ENCODE measurements around the gene SUPT5H.

Gene SUPT5H

DNA sequence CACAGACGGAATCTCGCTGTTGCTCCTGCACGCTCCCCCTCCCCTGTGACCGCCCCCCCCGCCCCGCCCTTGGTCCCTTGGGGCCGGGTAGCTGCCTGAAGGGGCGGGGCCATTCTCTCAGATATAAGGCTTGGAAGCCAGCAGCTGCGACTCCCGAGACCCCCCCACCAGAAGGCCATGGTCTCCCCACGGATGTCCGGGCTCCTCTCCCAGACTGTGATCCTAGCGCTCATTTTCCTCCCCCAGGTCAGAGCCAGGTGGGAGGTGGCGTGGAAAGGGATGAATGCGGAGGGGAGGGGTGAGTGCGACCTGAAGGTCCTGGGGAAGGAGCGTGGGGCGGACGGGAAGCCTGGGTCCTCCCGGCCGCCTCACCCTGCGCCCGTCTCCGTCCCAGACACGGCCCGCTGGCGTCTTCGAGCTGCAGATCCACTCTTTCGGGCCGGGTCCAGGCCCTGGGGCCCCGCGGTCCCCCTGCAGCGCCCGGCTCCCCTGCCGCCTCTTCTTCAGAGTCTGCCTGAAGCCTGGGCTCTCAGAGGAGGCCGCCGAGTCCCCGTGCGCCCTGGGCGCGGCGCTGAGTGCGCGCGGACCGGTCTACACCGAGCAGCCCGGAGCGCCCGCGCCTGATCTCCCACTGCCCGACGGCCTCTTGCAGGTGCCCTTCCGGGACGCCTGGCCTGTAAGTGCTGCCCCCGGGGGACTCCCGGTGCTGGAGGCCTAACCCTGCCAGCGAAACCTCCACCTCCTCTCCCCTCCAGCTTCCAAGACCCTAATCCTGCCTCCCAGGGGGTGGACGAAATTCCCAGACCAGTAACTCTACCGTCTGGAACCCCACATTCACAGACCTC lies 53.6 kb downstream of the SUPT5H start, which contains the start of gene DLL3:
DLL3 (plus strand) TSS at position 150 of the 845 bp plus-strand sequence; CDS start at position 178, 28 bp downstream.
- Histone ChIP-seq H3K36me3 (ENCODE audit: insufficient read depth, low read length) (no peaks in the 10 kb centered on the region), H3K9ac (ENCODE audit: low read depth, low read length) (peak within 1 kb of the TSS; percentile 65), H3K4me1 (ENCODE audit: insufficient read depth, low read length) (peaks cover 3% of the 10 kb centered on the region; the same call in 1 of the 2 replicates), H3K9me3 (ENCODE audit: control insufficient read depth, insufficient read depth, low read length) (no peaks in the 10 kb centered on the region)

DNA sequence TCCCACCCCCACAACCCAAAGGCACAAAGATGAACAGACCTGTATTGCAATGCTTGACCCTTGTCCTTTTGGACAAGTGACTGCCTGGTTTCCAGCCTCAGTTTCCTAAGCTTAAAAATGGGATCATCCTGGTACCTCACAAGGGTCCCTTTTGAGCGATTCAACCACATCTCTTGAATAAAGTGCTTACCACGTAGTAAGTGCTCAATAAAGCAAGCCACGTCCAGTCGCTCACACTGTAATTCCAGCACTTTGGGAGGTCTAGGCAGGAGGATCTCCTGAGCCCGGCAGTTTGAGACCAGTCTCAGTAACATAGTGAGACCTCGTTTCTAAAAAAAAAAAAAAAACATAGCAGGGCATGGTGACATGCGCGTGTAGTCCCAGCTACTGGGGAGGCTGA lies 54.5 kb downstream of the SUPT5H start:
- no peak overlapping the region for H3K9ac ChIP-seq (ENCODE audit: low read depth, low read length)
- no peaks in the 10 kb centered on the region for H3K36me3 ChIP-seq (ENCODE audit: insufficient read depth, low read length)
- H3K9me3 ChIP-seq (ENCODE audit: control insufficient read depth, insufficient read depth, low read length): no peaks in the 10 kb centered on the region
- H3K4me1 ChIP-seq (ENCODE audit: insufficient read depth, low read length): peaks cover 3% of the 10 kb centered on the region; the same call in 1 of the 2 replicates

DNA sequence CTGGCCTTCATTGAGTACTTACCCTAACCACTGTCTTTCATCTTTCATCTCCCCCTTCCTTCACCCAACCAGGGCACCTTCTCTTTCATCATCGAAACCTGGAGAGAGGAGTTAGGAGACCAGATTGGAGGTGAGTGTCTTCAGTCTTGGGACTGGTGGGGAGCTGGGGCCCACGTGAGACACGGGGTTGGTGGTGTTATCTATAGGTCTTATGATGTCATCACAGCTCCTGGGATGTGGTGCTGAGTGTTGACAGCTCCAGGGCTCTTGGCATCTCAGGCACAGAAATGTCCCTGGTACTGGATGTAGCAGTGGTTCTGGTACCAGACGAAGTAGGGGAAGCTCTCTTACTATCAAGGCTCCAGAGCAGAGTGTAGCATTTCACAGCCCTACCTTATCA lies 55.2 kb downstream of the SUPT5H start:
- no peaks in the 10 kb centered on the region for H3K9me3 ChIP-seq (ENCODE audit: control insufficient read depth, insufficient read depth, low read length)
- peaks cover 3% of the 10 kb centered on the region; the same call in 1 of the 2 replicates for H3K4me1 ChIP-seq (ENCODE audit: insufficient read depth, low read length)
- H3K9ac ChIP-seq (ENCODE audit: low read depth, low read length): no peak overlapping the region
- H3K36me3 ChIP-seq (ENCODE audit: insufficient read depth, low read length): no peaks in the 10 kb centered on the region

DNA sequence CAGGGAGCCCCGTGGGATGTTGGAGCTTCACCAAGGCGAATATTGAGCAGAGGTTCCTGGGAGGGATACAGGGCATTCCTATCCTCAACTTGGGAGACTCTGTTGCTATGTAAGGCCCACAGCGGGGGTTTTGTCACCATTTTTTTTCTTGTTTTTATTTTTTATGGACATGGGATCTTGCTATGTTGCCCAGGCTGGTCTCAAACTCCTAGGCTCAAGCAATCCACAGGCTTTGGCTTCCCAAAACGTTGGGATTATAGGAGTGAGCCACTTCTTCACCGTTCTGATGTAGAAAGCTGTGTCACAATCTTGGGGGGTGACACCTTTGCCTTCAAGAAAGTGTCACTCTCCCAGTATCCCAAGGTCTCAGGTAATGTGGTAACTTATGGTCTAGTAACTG lies 56.0 kb downstream of the SUPT5H start:
- H3K36me3 ChIP-seq (ENCODE audit: insufficient read depth, low read length): no peaks in the 10 kb centered on the region
- no peak overlapping the region for H3K9ac ChIP-seq (ENCODE audit: low read depth, low read length)
- no peaks in the 10 kb centered on the region for H3K9me3 ChIP-seq (ENCODE audit: control insufficient read depth, insufficient read depth, low read length)
- peaks cover 3% of the 10 kb centered on the region; the same call in 1 of the 2 replicates for H3K4me1 ChIP-seq (ENCODE audit: insufficient read depth, low read length)

DNA sequence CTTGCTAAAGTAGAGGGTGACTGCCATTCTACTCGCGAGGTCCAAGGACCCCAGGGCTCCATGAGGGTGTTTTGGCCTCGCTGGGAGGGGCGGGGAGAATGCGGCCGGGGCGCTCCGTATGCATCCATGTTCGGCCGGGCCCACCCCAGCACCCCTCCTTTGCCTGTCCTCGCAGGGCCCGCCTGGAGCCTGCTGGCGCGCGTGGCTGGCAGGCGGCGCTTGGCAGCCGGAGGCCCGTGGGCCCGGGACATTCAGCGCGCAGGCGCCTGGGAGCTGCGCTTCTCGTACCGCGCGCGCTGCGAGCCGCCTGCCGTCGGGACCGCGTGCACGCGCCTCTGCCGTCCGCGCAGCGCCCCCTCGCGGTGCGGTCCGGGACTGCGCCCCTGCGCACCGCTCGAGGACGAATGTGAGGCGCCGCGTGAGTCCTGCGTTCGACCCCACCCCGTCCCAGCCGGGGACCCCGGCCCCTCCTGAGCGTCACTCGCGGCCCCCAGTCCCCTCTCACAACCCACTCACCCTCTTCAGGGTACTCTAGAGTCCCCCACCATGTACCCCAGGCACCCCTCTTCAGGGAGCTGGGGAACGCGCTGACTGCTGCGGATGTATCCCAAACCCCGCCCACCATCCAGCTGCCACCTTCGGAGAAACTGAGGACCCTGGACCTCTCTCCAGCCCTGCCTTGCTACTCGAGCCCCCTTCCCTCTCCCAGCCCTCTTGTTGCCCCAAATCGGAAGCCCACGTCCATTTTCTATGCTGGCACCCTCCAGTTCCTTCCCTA lies 57.4 kb downstream of the SUPT5H start:
- H3K9ac ChIP-seq (ENCODE audit: low read depth, low read length): no peak overlapping the region
- H3K36me3 ChIP-seq (ENCODE audit: insufficient read depth, low read length): no peaks in the 10 kb centered on the region
- no peaks in the 10 kb centered on the region for H3K4me1 ChIP-seq (ENCODE audit: insufficient read depth, low read length)
- no peaks in the 10 kb centered on the region for H3K9me3 ChIP-seq (ENCODE audit: control insufficient read depth, insufficient read depth, low read length)

- Histone ChIP-seq H3K4me1 (ENCODE audit: insufficient read depth, low read length) (no peaks in the 10 kb centered on the region), H3K9ac (ENCODE audit: low read depth, low read length) (no peak overlapping the region), H3K36me3 (ENCODE audit: insufficient read depth, low read length) (no peaks in the 10 kb centered on the region), H3K9me3 (ENCODE audit: control insufficient read depth, insufficient read depth, low read length) (no peaks in the 10 kb centered on the region)
These were observed 61.2 kb downstream of the SUPT5H start for GRCh38 chr19:39506598-39506943.

GRCh38 chr19:39506944-39507714 lies 61.7 kb downstream of the SUPT5H start:
- Histone ChIP-seq H3K4me1 (ENCODE audit: insufficient read depth, low read length) (no peaks in the 10 kb centered on the region), H3K9me3 (ENCODE audit: control insufficient read depth, insufficient read depth, low read length) (no peaks in the 10 kb centered on the region), H3K9ac (ENCODE audit: low read depth, low read length) (peak overlapping the region; percentile 56), H3K36me3 (ENCODE audit: insufficient read depth, low read length) (no peaks in the 10 kb centered on the region)

DNA sequence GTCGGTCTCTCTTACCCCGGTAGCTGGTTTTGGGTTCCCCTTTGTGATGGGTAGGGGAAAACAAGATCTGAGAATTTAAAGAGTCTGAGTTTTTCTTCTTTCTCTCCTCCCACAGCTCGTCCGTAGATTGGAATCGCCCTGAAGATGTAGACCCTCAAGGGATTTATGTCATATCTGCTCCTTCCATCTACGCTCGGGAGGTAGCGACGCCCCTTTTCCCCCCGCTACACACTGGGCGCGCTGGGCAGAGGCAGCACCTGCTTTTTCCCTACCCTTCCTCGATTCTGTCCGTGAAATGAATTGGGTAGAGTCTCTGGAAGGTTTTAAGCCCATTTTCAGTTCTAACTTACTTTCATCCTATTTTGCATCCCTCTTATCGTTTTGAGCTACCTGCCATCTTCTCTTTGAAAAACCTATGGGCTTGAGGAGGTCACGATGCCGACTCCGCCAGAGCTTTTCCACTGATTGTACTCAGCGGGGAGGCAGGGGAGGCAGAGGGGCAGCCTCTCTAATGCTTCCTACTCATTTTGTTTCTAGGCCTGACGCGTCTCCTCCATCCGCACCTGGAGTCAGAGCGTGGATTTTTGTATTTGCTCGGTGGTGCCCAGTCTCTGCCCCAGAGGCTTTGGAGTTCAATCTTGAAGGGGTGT lies 62.5 kb downstream of the SUPT5H start:
- Histone ChIP-seq H3K36me3 (ENCODE audit: insufficient read depth, low read length) (no peaks in the 10 kb centered on the region), H3K9ac (ENCODE audit: low read depth, low read length) (peak overlapping the region; percentile 56), H3K4me1 (ENCODE audit: insufficient read depth, low read length) (no peaks in the 10 kb centered on the region), H3K9me3 (ENCODE audit: control insufficient read depth, insufficient read depth, low read length) (no peaks in the 10 kb centered on the region)

DNA sequence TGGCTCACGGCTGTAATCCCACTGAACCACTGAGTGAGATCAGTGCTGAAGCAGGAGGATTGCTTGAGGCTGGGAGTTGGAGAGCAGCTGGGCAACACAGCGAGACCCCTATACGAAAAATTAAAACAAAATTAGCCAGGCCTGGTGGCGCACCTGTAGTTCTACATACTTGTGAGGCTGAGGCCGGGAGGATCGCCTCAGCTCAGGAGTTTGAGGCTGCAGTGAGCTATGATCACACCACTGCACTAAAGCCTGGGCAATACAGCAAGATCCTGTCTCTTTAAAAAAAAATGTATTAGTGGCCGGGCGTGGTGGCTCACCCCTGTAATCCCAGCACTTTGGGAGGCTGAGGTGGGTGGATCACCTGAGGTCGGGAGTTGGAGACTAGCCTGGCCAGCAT lies 63.2 kb downstream of the SUPT5H start:
- H3K9ac ChIP-seq (ENCODE audit: low read depth, low read length): no peak overlapping the region
- no peaks in the 10 kb centered on the region for H3K4me1 ChIP-seq (ENCODE audit: insufficient read depth, low read length)
- H3K9me3 ChIP-seq (ENCODE audit: control insufficient read depth, insufficient read depth, low read length): no peaks in the 10 kb centered on the region
- H3K36me3 ChIP-seq (ENCODE audit: insufficient read depth, low read length): no peaks in the 10 kb centered on the region

DNA sequence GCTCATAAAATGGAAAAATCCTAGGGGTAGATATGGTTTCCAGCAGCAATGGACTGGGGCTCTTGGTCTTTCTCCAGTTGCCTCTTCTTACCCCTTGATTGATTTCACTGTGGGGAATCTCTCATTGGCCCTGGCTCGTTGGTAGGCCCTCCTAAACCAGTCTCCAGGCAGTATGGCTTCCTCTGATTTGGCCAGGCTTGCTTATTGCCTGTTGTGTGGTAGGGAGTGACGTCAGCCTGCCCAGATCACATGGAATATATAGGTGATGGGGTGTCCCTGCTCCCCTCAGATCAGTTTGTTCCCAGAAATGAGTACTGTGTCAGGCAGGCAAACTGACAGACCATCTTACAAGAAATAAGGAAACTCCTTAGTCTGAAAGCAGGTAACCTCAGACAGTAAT lies 63.9 kb downstream of the SUPT5H start:
- Histone ChIP-seq H3K9me3 (ENCODE audit: control insufficient read depth, insufficient read depth, low read length) (no peaks in the 10 kb centered on the region), H3K36me3 (ENCODE audit: insufficient read depth, low read length) (no peaks in the 10 kb centered on the region), H3K4me1 (ENCODE audit: insufficient read depth, low read length) (no peaks in the 10 kb centered on the region), H3K9ac (ENCODE audit: low read depth, low read length) (no peak overlapping the region)

DNA sequence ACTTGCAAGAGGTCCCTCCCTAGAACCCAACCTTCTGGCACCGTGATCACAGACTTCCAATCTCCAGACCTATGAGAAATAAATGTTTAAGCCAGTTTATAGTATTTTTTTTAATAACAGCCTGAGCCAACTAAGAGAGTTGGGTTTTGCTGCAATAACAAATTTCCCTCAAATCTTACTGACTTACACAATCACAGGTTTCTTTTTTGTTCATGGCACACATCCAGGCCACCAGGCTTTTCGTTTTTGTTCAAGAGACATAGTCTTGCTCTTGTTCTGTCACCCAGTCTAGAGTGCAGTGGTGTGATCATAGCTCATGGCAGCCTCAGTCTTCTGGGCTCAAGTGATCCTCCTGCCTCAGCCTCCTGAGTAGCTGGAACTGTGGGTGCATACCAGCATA lies 67.6 kb downstream of the SUPT5H start:
- Histone ChIP-seq H3K4me1 (ENCODE audit: insufficient read depth, low read length) (no peaks in the 10 kb centered on the region), H3K36me3 (ENCODE audit: insufficient read depth, low read length) (no peaks in the 10 kb centered on the region), H3K9ac (ENCODE audit: low read depth, low read length) (no peak overlapping the region), H3K9me3 (ENCODE audit: control insufficient read depth, insufficient read depth, low read length) (no peaks in the 10 kb centered on the region; the same call in 1 of the 2 replicates)

DNA sequence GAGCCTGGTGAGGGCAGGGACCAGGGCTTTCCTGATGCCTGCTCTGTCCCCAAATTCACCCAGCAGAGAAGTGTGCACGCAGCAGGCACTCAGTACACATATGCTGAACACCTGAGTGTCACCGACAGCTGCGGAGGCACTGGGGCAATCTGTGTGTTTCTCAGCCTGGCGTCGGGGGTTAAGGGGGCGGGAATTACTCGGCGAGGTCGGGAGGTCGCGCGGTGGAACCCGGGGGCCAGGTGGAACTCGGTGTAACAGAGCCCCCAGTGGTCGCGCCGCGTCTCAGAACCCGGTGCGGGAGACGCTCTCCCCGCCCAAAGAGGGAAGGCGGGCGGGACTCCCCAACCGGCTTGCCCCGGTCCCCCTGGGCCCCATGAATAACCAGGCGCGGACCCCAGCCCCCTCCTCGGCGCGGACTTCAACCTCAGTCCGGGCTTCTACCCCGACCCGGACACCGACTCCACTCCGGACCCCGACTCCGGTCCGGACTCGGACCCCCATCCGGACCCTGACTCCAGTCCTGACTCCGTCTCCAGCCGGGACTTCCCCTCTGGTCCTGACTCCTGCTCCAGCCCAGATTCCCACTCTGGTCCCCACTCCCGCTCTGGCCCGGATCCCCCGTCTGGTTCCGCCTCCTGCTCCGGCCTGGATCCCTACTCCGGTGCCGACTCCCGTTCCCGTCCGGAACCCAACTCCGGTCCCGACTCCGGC lies 69.6 kb downstream of the SUPT5H start, which contains the start of gene SELENOV:
SELENOV (plus strand) TSS at position 300 of the 711 bp plus-strand sequence; CDS start at position 374, 74 bp downstream.
- H3K4me1 ChIP-seq (ENCODE audit: insufficient read depth, low read length): 0 out of 2 replicates have a peak, but pooled peaks cover 2% of the 10 kb centered on the region
- H3K9me3 ChIP-seq (ENCODE audit: control insufficient read depth, insufficient read depth, low read length): no peaks in the 10 kb centered on the region; the same call in 1 of the 2 replicates
- no peaks in the 10 kb centered on the region for H3K36me3 ChIP-seq (ENCODE audit: insufficient read depth, low read length)
- H3K9ac ChIP-seq (ENCODE audit: low read depth, low read length): peak within 1 kb of the TSS; percentile 92

DNA sequence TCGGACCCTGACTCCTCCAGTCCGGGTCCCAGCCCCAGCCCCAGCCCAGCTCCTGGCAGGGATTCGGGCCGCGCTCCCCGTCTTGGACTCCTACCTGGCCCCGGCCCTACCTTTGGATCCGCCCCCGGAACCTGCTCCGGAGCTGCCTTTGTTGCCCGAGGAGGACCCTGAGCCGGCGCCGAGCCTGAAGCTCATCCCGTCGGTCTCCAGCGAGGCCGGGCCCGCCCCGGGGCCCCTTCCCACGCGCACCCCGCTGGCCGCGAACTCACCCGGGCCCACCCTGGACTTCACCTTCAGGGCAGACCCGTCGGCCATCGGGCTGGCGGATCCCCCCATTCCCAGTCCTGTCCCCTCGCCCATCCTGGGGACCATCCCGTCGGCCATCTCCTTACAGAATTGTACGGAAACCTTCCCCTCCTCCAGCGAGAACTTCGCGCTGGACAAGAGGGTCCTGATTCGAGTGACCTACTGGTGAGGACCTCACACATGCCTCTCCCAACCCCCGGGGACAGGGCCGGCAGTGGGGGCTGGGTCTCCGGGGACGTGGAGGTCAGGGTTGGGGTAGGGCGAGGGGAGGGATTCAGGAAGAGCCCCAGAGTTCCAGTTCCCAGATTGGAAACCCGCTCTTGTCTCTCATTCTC lies 70.3 kb downstream of the SUPT5H start:
- H3K4me1 ChIP-seq (ENCODE audit: insufficient read depth, low read length): 0 out of 2 replicates have a peak, but pooled peaks cover 2% of the 10 kb centered on the region
- H3K9me3 ChIP-seq (ENCODE audit: control insufficient read depth, insufficient read depth, low read length): no peaks in the 10 kb centered on the region; the same call in 1 of the 2 replicates
- H3K36me3 ChIP-seq (ENCODE audit: insufficient read depth, low read length): peaks cover under 1% of the 10 kb centered on the region; the same call in 1 of the 2 replicates
- H3K9ac ChIP-seq (ENCODE audit: low read depth, low read length): peak overlapping the region; percentile 92
